Parietal lobe (tissue), 1 donor: Measurements from ENCODE around the gene CLEC16A. TPM values are rescaled to one million over a fixed set of nuclear protein-coding genes. Genes with fewer than 3 reads are reported as not detected.

Experiments used
- total RNA-seq: library from RNA; depleted of rRNA; stranded (reverse); fragments of >200 nt; gene quantifications from one replicate; pipeline ENCODE4 v1.2.3, GENCODE V29; 2014

CLEC16A gene, protein sequence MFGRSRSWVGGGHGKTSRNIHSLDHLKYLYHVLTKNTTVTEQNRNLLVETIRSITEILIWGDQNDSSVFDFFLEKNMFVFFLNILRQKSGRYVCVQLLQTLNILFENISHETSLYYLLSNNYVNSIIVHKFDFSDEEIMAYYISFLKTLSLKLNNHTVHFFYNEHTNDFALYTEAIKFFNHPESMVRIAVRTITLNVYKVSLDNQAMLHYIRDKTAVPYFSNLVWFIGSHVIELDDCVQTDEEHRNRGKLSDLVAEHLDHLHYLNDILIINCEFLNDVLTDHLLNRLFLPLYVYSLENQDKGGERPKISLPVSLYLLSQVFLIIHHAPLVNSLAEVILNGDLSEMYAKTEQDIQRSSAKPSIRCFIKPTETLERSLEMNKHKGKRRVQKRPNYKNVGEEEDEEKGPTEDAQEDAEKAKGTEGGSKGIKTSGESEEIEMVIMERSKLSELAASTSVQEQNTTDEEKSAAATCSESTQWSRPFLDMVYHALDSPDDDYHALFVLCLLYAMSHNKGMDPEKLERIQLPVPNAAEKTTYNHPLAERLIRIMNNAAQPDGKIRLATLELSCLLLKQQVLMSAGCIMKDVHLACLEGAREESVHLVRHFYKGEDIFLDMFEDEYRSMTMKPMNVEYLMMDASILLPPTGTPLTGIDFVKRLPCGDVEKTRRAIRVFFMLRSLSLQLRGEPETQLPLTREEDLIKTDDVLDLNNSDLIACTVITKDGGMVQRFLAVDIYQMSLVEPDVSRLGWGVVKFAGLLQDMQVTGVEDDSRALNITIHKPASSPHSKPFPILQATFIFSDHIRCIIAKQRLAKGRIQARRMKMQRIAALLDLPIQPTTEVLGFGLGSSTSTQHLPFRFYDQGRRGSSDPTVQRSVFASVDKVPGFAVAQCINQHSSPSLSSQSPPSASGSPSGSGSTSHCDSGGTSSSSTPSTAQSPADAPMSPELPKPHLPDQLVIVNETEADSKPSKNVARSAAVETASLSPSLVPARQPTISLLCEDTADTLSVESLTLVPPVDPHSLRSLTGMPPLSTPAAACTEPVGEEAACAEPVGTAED
- total RNA-seq = 38.5 TPM

GRCh38 chr16:10944249-10945064 is at the start of gene CLEC16A:
Gene CLEC16A, plus strand, starts transcription at chr16:10944564. Its CDS starts 154 bp downstream, at chr16:10944718.

GRCh38 chr16:10942352-10943063 is 1.9 kb upstream of the CLEC16A start, which contains the start of gene DEXI:
Gene DEXI, minus strand, starts transcription at chr16:10942468. Its CDS starts 463 bp downstream, at chr16:10942005.

Other genes starting within 250 kb of the CLEC16A start
- 2.8 TPM for gene TEKT5, start 249.6 kb upstream of the CLEC16A start, total RNA-seq
- 12.2 TPM for gene NUBP1, start 200.7 kb upstream of the CLEC16A start, total RNA-seq
- 31.9 TPM for gene TVP23A, start 125.8 kb upstream of the CLEC16A start, total RNA-seq
- gene CIITA, start 67.4 kb upstream of the CLEC16A start, total RNA-seq = 0.31 TPM
- 11.3 TPM for gene DEXI, start 2.1 kb upstream of the CLEC16A start, total RNA-seq